Lung microvascular endothelial cell (primary cell): ENCODE results near the gene KLHL22. TPM values are rescaled to one million over a fixed set of nuclear protein-coding genes. Genes with fewer than 3 reads are reported as not detected.
"Not testable (repeated sequence)": the region's sequence is repeated elsewhere in the genome, so short reads cannot be mapped to it uniquely, and the experiment has no call there.

Experiments
- DNase-seq, 2 donors: peaks; one replicate each; pipeline versions ENCODE4 v3.0.0 to v3.0.0-alpha.2; 2010; ENCODE audit warnings: low read depth in 2 of 2
- total RNA-seq: library from RNA; depleted of rRNA; stranded (reverse); fragments of >200 nt; gene quantifications from 2 replicates; pipeline ENCODE4 v1.2.1, GENCODE V29; 2014

The KLHL22 gene
- total RNA-seq, 1 donor from 2014 or later = 13.7 TPM

DNA sequence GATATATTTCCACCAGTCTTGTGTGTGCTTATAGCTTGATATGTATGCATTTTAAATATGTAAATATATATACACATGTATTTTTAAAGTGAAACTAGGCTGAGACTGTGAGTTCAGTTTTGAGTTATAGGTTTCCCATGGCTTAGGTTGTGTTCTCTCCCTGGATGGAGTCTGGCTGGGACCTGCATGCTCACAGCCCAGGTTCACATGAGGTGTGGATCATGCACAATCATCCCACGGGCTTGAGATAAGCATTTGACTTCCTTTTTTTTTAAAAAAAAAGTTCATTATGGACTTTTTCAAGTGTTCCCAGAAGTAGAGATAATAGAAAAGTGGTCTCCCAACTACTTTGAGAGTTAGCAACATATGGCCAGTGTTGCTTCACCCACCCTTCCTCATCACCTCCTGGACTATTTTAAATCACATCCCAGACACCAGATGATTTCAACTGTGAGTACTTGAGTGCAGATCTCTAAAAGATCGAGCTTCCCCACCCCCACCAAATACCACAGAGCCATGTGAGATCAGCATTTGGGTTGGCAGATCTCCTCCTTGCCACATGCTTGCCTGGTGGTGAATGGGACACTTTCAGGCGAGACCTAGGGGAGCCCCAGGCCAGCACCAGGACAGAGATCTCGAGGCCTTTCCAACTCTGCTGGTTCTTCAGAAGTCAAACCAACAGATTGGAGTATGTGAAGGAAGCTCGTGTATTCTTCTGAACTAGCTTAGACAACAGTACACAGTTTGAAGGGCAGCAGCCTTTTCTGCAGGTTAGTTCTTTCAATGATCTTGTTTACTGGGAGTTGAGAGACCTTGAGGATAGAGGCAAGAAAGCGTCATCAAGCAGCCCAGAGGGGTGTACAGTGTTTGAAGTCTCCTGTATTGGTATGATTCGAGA lies 27.7 kb upstream of the KLHL22 start:
- no peak for DNase-seq

DNA sequence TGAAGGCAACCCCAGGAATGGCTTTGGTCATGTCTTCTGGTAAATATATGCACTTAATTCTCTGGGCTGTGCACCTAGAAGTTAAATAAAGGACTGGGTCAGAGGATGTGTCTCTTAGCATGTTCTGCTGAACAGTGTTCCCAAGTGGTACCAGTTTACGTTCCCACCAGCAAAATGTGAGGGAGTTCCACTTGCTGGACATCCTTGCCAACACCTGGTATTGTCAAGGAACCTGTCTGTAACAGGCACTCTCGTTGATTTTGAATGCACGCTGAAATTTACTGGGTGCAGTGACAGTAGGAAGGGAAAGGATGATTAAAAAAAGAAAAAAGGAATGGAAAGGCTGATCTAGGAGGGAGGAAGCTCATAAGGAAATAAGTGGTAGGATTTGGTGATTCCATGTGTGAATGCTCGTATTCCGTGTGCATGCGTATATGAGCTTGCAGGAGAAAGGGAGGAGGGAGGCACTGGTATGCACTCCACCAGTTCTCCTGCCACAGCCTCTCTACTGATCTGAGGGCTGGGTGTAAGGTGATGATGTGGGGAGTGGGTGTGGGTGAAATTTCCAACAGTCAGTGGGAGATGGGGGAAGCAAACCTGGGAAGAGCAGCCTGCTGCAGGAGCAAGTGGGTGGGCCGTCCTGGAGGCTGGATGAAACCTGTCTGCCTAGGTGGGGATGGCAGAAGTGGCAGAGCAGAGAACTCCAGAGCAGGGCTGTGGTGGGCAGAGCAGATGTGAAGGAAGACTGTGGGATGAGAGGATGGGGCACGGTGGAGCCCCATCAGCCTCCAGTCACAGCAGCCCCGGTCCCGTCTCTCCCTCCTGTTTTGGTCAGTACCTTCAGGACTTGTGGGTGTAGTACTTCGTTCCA lies 26.8 kb upstream of the KLHL22 start:
- no peak for DNase-seq

DNA sequence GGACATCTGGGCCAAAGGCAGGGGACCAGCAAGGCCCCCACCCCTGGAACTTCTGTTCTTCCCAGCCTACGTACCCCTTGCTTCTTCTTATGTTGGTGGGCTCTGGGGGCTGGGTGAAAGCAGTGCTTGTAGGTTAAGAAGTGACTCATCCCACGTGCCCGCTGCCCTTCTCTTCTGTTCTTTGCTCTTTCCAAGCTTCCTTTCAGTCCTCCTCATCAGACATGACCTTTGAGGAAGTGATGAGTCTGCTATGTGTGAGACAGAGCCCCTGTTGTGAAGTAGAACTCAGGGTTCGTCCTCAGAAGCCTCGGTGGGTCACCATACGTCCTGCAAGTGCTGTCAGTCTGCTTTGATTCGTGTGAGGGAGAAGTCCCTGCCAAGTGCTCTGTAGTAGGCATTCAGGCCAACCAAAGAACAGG lies 24.5 kb upstream of the KLHL22 start:
- peak in 1 of 2 donors; percentile 81 for DNase-seq

DNA sequence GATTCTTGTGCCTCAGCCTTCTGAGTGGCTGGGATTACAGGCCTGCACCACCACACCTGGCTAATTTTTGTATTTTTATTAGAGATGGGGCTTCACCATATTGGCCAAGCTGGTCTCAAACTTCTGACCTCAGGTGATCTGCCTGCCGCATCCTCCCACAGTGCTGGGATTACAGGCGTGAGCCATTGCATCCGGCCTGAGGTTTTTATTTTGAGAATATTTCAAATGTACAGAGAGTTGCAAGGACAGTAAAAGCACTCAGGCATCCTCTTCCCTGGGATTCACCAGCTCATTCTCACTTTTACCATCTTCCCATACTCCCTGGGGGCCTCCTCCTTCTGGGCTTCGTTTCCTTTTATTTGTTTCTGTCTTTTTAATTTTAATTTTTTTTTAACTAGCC lies 24.0 kb upstream of the KLHL22 start:
- no peak for DNase-seq

DNA sequence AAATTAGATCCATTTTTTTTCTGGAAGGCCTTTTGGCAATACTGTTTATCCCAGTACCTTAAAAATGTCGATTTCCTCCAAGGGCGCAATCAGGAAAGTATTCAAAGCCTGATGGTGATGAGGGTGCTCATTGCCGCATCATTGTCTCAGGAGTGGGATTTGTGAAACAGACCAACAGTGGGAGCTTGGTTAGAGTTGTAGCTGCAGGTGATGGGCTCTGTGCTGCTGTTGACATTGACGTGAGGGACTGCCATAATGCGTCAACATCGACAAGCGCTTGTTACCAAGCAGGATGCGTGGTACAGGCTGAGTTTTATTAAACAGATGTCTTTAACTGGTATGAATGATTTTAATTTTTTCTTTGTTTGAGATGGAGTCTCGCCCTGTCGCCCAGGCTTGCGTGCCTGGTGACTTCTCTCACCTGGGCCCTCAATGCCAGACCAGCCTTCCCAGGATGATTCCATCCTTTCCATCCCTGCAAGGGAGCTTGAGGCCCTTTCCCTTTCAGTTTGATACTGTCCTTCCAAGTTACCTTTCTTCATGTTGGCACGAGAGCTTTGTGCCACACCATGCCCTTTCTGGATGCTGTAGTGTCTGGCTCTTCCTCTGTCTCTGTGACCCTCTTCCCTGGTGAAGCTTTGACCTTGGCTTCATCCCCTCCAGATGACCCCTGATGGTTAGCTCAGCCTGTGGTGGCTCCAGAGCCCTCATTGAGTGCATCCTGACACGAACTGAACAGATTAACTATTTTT lies 22.4 kb upstream of the KLHL22 start:
- no peak for DNase-seq

DNA sequence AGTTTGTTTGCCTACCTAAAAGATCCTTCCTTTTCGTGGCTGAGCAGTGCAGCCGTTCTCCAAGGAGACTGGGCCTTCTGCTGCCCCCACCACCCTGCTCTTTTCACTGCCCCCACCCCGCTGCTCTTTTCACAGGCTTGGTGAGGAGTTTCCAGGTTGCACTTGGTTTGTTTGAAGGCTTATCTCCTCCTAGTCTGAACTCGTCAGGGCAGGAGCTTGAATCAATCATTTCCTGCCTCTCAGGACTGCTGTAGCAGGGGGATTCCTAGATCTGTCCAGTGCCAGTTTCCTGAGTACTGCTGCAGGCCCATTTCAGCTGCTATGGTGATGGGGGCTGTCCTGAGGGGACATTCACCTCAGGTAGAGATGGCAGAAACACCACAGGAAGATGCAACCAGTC lies 21.8 kb upstream of the KLHL22 start:
- DNase-seq = peak; percentile 54 to 67

DNA sequence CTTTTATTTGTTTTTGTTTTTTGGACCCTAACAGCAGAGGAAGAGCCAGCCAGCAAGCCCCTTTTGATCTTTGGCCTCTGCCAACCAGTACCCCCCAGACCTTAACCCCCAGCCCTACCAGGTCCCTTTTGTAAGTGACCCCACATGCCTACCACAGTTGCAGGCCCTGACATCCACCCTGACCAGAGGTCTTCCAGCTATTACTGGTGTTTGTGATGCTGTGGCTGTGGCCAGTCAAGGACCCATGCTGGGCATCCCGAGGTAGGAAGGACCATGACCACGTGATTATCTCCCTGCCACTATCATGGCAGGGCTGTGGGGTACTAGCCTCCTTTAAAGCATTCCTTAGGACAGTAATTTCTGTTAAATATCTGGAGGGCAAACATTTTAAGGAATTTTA lies 20.8 kb upstream of the KLHL22 start:
- no peak for DNase-seq

DNA sequence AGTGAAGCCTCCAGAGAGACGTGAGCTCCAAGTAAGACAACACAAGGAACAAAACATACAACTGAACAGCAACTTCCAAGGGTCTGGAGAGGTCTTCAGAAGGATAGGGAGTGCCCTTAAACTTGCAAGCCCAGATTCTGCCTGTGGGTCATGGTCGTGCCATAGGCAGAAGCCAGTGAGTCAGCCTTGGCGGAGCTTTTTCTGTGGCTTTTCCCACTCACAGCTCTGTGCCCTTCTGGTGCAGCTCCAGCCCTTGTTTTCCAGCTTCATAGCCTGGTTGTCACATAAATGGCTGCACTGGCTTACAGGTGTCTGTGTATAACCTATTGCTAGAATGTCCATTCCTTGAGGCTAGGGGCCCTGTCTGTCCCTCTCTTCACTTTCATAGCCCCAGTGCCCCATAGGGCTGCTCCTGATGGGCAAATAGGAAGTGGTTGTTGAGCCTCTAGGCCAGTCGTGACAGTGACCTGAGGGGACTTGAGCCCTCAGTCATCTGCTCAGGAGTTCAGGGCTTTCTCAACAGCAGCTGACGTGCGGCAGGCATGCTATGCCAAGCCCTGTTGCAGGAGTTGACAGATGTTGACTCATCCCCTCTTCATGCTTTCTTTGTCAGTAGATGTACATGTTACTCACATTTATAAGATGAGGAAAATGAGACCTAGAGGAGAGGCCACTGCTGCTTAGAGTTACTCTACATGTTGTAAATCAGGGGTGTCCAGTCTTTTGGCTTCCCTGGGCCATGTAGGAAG lies 19.2 kb upstream of the KLHL22 start:
- DNase-seq = peak in 1 of 2 donors; percentile 70

DNA sequence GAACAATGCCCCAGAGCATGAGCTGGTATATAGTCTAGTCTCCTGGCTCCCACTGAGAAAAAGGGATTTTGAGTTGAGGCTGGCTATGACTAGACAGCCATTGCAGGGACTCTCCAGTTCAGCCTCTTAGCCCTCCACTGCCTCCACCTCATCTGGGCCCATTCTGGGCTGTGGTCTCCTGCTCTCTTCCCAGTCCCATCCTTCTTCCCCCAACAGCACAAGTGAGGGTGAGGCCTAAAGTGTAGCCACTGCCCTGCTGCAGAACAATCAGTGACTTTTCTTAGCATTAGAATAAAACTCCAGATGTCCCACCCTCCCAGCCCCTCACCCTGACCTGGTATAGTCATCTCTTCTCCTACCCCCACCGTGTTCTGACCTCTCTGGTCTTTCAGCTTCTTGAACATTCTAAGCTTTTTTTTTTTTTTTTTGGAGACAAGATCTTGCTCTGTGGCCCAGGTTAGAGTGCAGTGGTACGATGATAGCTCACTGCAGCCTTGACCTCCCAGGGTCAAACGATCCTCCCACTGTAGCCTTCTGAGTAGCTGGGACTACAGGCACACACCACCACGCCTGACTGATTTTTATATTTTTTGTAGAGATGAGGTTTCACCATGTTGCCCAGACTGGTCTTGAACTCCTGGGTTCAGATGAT lies 16.1 kb upstream of the KLHL22 start:
- no peak for DNase-seq

DNA sequence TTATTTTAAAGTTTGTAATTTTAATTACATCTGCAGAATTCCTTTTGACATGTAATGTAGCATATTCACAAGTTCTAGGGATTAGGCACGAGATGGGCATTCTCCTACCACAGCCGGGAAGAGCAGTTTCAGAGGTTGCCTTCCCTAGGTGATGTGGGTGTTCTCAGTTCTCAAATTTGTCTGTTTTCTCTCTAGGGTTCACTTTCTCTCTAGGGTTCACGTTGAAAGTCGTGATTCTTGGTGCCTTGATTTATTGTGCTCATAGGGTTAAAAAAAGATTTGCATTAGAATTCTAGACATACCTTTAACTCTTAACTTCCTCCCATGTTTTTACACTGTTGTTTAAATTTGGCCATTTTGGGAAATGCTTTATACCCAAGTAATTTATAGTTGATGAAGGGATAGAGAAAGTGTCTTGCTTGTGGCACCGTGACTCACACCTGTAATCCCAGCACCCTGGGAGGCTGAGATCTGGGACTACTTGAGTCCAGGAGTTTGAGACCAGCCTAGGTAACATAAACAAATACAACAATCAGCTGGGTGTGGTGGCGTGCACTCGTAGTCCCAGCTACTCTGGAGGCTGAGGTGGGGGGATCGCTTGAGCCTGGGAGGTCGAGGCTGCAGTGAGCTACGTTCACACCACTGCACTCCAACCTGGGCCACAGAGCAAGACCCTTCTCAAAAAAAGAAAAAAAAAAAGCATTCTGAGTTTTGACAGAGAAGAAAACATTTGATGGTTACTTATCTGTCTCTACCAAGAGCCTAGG lies 15.4 kb upstream of the KLHL22 start:
- DNase-seq = no peak

DNA sequence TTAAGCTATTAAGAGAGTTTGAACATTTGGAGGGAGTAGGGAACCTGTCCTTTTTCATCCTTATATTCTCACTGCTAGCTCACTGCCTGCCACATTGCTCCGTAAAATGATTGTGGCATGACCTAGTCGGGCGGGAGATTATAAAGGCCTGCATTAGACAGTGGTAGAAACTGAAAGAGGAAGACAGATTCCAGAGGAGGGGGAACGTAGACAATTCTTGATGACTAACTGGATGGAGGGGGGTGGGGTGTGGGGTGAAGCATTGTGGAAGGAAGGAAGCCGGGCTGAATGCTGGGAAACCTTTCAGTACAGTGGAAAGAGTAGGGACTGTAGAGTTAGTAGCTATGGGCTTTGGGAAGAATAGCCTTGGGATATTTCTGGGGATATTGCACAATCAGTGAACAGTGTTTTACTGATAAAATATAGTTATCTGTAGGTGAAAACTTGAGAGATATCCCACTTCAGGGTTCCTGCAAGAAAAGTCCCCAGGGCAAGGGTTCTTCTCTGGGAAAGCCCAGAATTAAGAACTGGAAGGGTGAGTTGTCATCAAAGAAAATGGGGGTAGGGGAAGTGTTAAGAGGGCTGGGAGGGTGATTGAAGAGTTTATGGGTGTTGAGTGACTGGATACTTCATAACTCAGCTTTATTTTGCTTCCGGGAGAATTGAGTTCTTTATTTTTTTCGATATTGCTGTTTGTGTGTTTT lies 13.9 kb upstream of the KLHL22 start:
- DNase-seq = peak; percentile 95 to 96

DNA sequence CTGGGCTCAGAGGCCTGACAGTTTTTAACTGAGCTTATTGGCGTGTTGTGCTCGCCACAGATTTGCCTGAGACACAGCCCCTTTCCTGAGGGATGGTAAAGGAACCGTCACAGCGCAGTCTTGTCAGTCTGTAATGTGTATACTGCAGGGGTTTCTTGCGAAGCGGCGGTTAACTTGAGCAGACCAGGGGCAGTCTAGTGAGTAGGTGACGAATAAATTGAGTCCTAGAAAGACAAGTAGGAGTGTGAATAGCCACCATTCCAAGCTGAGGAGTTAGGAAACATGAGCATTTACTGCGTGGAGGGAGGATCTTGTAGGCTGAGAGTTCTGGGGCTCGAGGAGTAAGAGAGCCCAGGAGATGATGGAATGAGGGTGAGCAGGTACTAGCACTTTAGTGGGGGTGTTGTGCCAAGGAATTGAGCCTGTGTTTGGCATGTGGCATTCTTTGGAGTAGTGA lies 13.2 kb upstream of the KLHL22 start:
- no peak for DNase-seq

DNA sequence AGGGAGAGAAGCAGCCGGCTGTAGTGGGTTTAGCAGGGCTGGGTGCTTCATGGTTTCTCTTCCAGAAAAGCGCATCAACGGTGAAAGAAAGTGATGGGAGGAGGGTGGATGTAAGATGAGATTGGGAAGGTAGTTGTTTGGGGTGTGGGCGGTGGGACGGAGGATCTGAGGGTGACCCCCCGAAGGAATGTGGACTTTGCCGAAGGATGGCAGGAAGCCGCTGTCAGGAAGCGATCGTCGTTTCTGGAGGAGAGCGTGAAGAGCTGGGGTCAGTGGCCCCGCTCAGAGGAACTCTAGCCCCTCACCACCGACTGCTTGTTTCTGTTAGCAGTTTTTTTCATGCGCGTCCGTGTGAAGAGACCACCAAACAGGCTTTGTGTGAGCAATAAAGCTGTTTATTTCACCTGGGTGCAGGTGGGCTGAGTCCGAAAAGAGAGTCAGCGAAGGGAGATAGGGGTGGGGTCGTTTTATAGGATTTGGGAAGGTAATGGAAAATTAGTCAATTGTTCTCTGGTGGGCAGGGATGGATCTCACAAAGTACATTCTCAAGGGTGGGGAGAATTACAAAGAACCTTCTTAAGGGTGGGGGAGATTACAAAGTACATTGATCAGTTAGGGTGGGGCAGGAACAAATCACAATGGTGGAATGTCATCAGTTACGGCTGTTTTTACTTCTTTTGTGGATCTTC lies 12.6 kb upstream of the KLHL22 start:
- DNase-seq = not testable (repeated sequence)

DNA sequence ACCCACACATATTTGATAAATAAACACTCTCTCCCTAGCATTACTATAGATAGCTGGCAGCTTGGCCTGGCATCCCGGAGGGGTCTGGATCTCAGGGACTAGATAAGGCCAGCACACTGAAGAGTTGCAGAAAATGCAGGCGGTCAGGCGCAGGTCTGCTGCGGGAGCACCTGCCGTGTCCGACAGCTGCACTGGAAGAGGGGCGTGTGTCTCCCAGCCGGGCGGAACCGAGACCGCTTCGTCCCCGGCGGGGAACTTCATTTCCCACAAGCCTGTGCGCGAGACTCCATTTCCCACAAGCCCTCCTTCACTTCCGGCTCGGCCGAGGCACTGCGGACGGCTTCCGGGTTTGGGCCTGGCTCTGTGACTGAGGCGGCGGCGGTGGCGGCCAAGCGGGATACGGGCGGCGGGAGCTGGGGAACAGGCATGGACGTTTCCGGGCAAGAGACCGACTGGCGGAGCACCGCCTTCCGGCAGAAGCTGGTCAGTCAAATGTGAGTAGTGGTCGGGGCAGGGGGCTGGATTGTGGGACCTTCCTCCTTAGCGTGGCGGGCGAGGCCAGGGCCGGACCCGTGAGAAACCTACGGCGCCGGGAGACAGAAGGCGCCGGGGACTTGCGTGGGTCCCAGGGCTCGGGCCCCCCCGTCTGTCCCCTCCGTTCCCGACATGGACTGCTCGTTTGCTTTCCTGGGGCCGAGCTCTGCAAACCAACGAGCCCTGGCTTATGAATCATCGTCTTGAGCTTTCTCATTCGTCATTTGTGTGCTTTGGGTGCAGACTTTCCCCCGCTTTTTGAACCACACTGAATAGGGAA lies 11.9 kb upstream of the KLHL22 start, which contains the start of gene MED15:
TSS of gene MED15 (plus strand) at position 358 of the 814 bp plus-strand sequence. CDS start at position 427, 69 bp downstream.
- peak; percentile 90 to 94 for DNase-seq

DNA sequence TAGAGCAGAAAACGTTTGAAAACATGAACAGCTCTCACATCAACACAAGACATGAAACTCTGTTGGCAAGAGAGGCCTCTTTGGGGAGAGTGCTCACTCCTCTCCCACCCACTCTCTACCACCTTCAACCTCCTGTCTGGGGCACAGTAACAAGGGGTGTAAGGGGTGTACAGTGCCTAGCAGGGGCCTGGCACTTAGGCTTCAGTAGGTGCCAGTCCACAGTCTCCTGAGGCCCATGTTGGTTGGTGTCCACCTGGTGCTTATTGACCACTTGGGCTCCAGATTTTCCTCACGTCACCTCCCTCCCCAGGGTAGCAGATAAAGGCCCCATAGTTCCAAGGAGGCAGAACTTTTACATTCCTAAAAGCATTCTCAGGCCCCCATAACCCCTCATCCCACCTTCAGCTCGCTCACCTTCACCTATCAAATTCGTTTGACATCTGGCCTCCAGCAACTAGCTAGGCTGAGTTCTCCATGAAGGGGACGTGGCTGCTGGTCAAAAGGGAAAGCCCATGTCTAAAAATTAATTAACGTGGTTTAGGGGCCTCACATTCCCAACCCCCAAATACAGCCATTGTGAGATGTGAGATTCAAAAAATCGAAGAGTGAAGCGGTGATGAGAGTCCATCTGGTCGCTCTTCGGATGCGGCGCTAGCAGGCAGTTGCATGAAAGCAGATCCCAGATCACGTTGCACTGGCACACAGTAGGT lies 11.1 kb upstream of the KLHL22 start:
- no peak for DNase-seq

DNA sequence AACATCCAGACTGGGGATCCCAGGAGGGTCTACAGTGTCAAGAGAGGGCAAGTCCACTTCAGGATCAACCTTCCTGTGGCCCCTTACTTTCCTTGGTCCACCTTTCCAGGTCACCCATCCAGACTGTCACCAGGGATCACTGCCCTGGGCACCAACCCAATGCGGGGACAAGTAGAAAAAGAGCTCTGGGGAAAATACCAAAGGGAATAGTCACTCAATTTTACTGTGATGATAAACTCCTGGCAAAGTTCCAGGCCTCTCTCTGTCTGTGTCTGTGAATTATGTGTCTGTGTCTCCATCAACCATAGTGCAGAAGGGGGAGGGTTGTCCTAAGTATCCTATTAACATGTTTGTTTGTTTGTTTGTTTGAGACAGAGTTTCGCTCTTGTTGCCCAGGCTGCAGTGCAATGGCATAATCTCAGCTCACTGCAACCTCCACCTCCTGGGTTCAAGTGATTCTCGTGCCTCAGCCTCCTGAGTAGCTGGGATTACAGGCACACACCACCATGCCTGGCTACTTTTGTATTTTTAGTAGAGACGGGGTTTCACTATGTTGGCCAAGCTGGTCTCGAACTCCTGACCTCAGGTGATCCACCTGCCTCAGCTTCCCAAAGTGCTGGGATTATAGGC lies 8.8 kb upstream of the KLHL22 start:
- peak; percentile 64 to 73 for DNase-seq
